ENCODE measurements around the gene LUM.

The LUM gene

GRCh38 chr12:91104812-91105466 lies 6.4 kb downstream of the LUM start:
- Histone ChIP-seq H3K27me3 (ENCODE audit: insufficient read depth, low read length, poor library complexity) (no peaks in the 10 kb centered on the region), H2BK5ac (ENCODE audit: low read length) (no peak overlapping the region), H3K79me2 (ENCODE audit: control insufficient read depth, insufficient read depth, low read length) (no peaks in the 10 kb centered on the region), H4K8ac (ENCODE audit: low read depth, low read length) (no peak overlapping the region), H3K18ac (ENCODE audit: low read length) (no peak overlapping the region), H3K36me3 (ENCODE audit: control insufficient read depth, insufficient read depth, low read length) (no peaks in the 10 kb centered on the region), H3K4me3 (ENCODE audit: low read length) (no peak overlapping the region), H3K23ac (ENCODE audit: low read length) (no peak overlapping the region), H2BK15ac (replicated peaks; ENCODE audit: low read depth) (no peak overlapping the region), H4K5ac (ENCODE audit: low read length) (no peak overlapping the region), H3K4me1 (ENCODE audit: control insufficient read depth, low read depth, low read length) (no peaks in the 10 kb centered on the region), H2BK120ac (ENCODE audit: low read depth, low read length) (no peak overlapping the region), H3K4ac (ENCODE audit: low read depth, low read length) (no peak overlapping the region), H3K79me1 (ENCODE audit: low read length) (no peaks in the 10 kb centered on the region), H2AK5ac (ENCODE audit: low read length) (no peak overlapping the region), H3K4me2 (ENCODE audit: low read length) (no peak overlapping the region), H3K56ac (ENCODE audit: low read length) (no peak overlapping the region), H3K27ac (ENCODE audit: low read depth, low read length) (no peak overlapping the region), H3K9ac (ENCODE audit: low read length) (no peak overlapping the region)
- no peak for DNase-seq
- WGBS (ENCODE audit: extremely low coverage, insufficient coverage, low lambda C conversion rate) = no CpG with 5 or more reads among the region's 1 CpG

GRCh38 chr12:91103624-91104023 lies 7.7 kb downstream of the LUM start:
- Histone ChIP-seq H2BK120ac (ENCODE audit: low read depth, low read length) (no peak overlapping the region), H3K4me2 (ENCODE audit: low read length) (no peak overlapping the region), H3K79me1 (ENCODE audit: low read length) (no peaks in the 10 kb centered on the region), H4K5ac (ENCODE audit: low read length) (no peak overlapping the region), H3K18ac (ENCODE audit: low read length) (no peak overlapping the region), H3K23ac (ENCODE audit: low read length) (no peak overlapping the region), H3K4me3 (ENCODE audit: low read length) (no peak overlapping the region), H3K56ac (ENCODE audit: low read length) (no peak overlapping the region), H3K4me1 (ENCODE audit: control insufficient read depth, low read depth, low read length) (no peaks in the 10 kb centered on the region), H3K27ac (ENCODE audit: low read depth, low read length) (no peak overlapping the region), H3K9ac (ENCODE audit: low read length) (no peak overlapping the region), H3K4ac (ENCODE audit: low read depth, low read length) (no peak overlapping the region), H3K79me2 (ENCODE audit: control insufficient read depth, insufficient read depth, low read length) (no peaks in the 10 kb centered on the region), H3K27me3 (ENCODE audit: insufficient read depth, low read length, poor library complexity) (no peaks in the 10 kb centered on the region), H2BK15ac (replicated peaks; ENCODE audit: low read depth) (no peak overlapping the region), H3K36me3 (ENCODE audit: control insufficient read depth, insufficient read depth, low read length) (no peaks in the 10 kb centered on the region), H2BK5ac (ENCODE audit: low read length) (no peak overlapping the region), H2AK5ac (ENCODE audit: low read length) (no peak overlapping the region), H4K8ac (ENCODE audit: low read depth, low read length) (no peak overlapping the region)
- no CpG with 5 or more reads among the region's 1 CpG for WGBS (ENCODE audit: extremely low coverage, insufficient coverage, low lambda C conversion rate)
- no peak for DNase-seq

- no peak overlapping the region for H3K4me3 ChIP-seq (ENCODE audit: low read length)
- DNase-seq = no peak
- no peaks in the 10 kb centered on the region for H3K36me3 ChIP-seq (ENCODE audit: control insufficient read depth, insufficient read depth, low read length)
- H2BK120ac ChIP-seq (ENCODE audit: low read depth, low read length) = no peak overlapping the region
- no peaks in the 10 kb centered on the region for H3K79me1 ChIP-seq (ENCODE audit: low read length)
- H3K27me3 ChIP-seq (ENCODE audit: insufficient read depth, low read length, poor library complexity) = no peaks in the 10 kb centered on the region
- no peak overlapping the region for H3K4me2 ChIP-seq (ENCODE audit: low read length)
- H4K5ac ChIP-seq (ENCODE audit: low read length) = no peak overlapping the region
- no peak overlapping the region for H3K56ac ChIP-seq (ENCODE audit: low read length)
- H3K18ac ChIP-seq (ENCODE audit: low read length) = no peak overlapping the region
- H4K8ac ChIP-seq (ENCODE audit: low read depth, low read length) = no peak overlapping the region
- no peak overlapping the region for H2BK5ac ChIP-seq (ENCODE audit: low read length)
- no peaks in the 10 kb centered on the region for H3K4me1 ChIP-seq (ENCODE audit: control insufficient read depth, low read depth, low read length)
- no peaks in the 10 kb centered on the region for H3K79me2 ChIP-seq (ENCODE audit: control insufficient read depth, insufficient read depth, low read length)
- H3K27ac ChIP-seq (ENCODE audit: low read depth, low read length) = no peak overlapping the region
- no peak overlapping the region for H3K23ac ChIP-seq (ENCODE audit: low read length)
- no peak overlapping the region for H2BK15ac ChIP-seq (replicated peaks; ENCODE audit: low read depth)
- H2AK5ac ChIP-seq (ENCODE audit: low read length) = no peak overlapping the region
- no peak overlapping the region for H3K9ac ChIP-seq (ENCODE audit: low read length)
- no peak overlapping the region for H3K4ac ChIP-seq (ENCODE audit: low read depth, low read length)
Observed at GRCh38 chr12:91103101-91103500, 8.2 kb downstream of the LUM start.

- Histone ChIP-seq H3K4me2 (ENCODE audit: low read length) (no peak overlapping the region), H4K5ac (ENCODE audit: low read length) (no peak overlapping the region), H3K4me3 (ENCODE audit: low read length) (no peak overlapping the region), H3K56ac (ENCODE audit: low read length) (no peak overlapping the region), H3K79me2 (ENCODE audit: control insufficient read depth, insufficient read depth, low read length) (no peaks in the 10 kb centered on the region), H3K4me1 (ENCODE audit: control insufficient read depth, low read depth, low read length) (no peaks in the 10 kb centered on the region), H3K9ac (ENCODE audit: low read length) (no peak overlapping the region), H2BK120ac (ENCODE audit: low read depth, low read length) (no peak overlapping the region), H4K8ac (ENCODE audit: low read depth, low read length) (no peak overlapping the region), H2AK5ac (ENCODE audit: low read length) (no peak overlapping the region), H3K79me1 (ENCODE audit: low read length) (no peaks in the 10 kb centered on the region), H2BK15ac (replicated peaks; ENCODE audit: low read depth) (no peak overlapping the region), H3K27me3 (ENCODE audit: insufficient read depth, low read length, poor library complexity) (no peaks in the 10 kb centered on the region), H3K23ac (ENCODE audit: low read length) (no peak overlapping the region), H3K18ac (ENCODE audit: low read length) (no peak overlapping the region), H3K27ac (ENCODE audit: low read depth, low read length) (no peak overlapping the region), H3K4ac (ENCODE audit: low read depth, low read length) (no peak overlapping the region), H3K36me3 (ENCODE audit: control insufficient read depth, insufficient read depth, low read length) (no peaks in the 10 kb centered on the region), H2BK5ac (ENCODE audit: low read length) (no peak overlapping the region)
- DNase-seq = no peak
- WGBS (ENCODE audit: extremely low coverage, insufficient coverage, low lambda C conversion rate) = no CpG with 5 or more reads among the region's 2 CpGs
Observed at GRCh38 chr12:91100906-91101305, 10.4 kb downstream of the LUM start.

- no peak overlapping the region for H3K9ac ChIP-seq (ENCODE audit: low read length)
- no peak overlapping the region for H3K4me2 ChIP-seq (ENCODE audit: low read length)
- no peak overlapping the region for H2BK120ac ChIP-seq (ENCODE audit: low read depth, low read length)
- no peak overlapping the region for H3K18ac ChIP-seq (ENCODE audit: low read length)
- H3K23ac ChIP-seq (ENCODE audit: low read length) = no peak overlapping the region
- H4K5ac ChIP-seq (ENCODE audit: low read length) = no peak overlapping the region
- no peak for DNase-seq
- H3K4ac ChIP-seq (ENCODE audit: low read depth, low read length) = no peak overlapping the region
- H3K36me3 ChIP-seq (ENCODE audit: control insufficient read depth, insufficient read depth, low read length) = no peaks in the 10 kb centered on the region
- no peak overlapping the region for H2BK5ac ChIP-seq (ENCODE audit: low read length)
- no peak overlapping the region for H4K8ac ChIP-seq (ENCODE audit: low read depth, low read length)
- H3K4me3 ChIP-seq (ENCODE audit: low read length) = no peak overlapping the region
- no peak overlapping the region for H2BK15ac ChIP-seq (replicated peaks; ENCODE audit: low read depth)
- H3K79me2 ChIP-seq (ENCODE audit: control insufficient read depth, insufficient read depth, low read length) = no peaks in the 10 kb centered on the region
- H3K27me3 ChIP-seq (ENCODE audit: insufficient read depth, low read length, poor library complexity) = no peaks in the 10 kb centered on the region
- no peak overlapping the region for H3K27ac ChIP-seq (ENCODE audit: low read depth, low read length)
- H3K56ac ChIP-seq (ENCODE audit: low read length) = no peak overlapping the region
- no peak overlapping the region for H2AK5ac ChIP-seq (ENCODE audit: low read length)
- H3K4me1 ChIP-seq (ENCODE audit: control insufficient read depth, low read depth, low read length) = no peaks in the 10 kb centered on the region
- no peaks in the 10 kb centered on the region for H3K79me1 ChIP-seq (ENCODE audit: low read length)
- no CpG with 5 or more reads among the region's 2 CpGs for whole genome bisulfite sequencing (ENCODE audit: extremely low coverage, insufficient coverage, low lambda C conversion rate)
Observed at GRCh38 chr12:91099836-91100235, 11.5 kb downstream of the LUM start.

- H3K4me3 ChIP-seq (ENCODE audit: low read length) = no peak overlapping the region
- H3K4ac ChIP-seq (ENCODE audit: low read depth, low read length) = no peak overlapping the region
- H4K5ac ChIP-seq (ENCODE audit: low read length) = no peak overlapping the region
- H3K36me3 ChIP-seq (ENCODE audit: control insufficient read depth, insufficient read depth, low read length) = no peaks in the 10 kb centered on the region
- H2BK5ac ChIP-seq (ENCODE audit: low read length) = no peak overlapping the region
- DNase-seq = no peak
- no peak overlapping the region for H3K56ac ChIP-seq (ENCODE audit: low read length)
- H3K27ac ChIP-seq (ENCODE audit: low read depth, low read length) = no peak overlapping the region
- H2BK15ac ChIP-seq (replicated peaks; ENCODE audit: low read depth) = no peak overlapping the region
- H3K4me1 ChIP-seq (ENCODE audit: control insufficient read depth, low read depth, low read length) = no peaks in the 10 kb centered on the region
- no peak overlapping the region for H3K9ac ChIP-seq (ENCODE audit: low read length)
- no peak overlapping the region for H3K18ac ChIP-seq (ENCODE audit: low read length)
- H2AK5ac ChIP-seq (ENCODE audit: low read length) = no peak overlapping the region
- H3K27me3 ChIP-seq (ENCODE audit: insufficient read depth, low read length, poor library complexity) = no peaks in the 10 kb centered on the region
- H3K23ac ChIP-seq (ENCODE audit: low read length) = no peak overlapping the region
- H4K8ac ChIP-seq (ENCODE audit: low read depth, low read length) = no peak overlapping the region
- no peaks in the 10 kb centered on the region for H3K79me1 ChIP-seq (ENCODE audit: low read length)
- H3K4me2 ChIP-seq (ENCODE audit: low read length) = no peak overlapping the region
- no peak overlapping the region for H2BK120ac ChIP-seq (ENCODE audit: low read depth, low read length)
- WGBS (ENCODE audit: extremely low coverage, insufficient coverage, low lambda C conversion rate) = 100% methylated on average over 1 of the region's 2 CpGs
- no peaks in the 10 kb centered on the region for H3K79me2 ChIP-seq (ENCODE audit: control insufficient read depth, insufficient read depth, low read length)
Observed at GRCh38 chr12:91099341-91099740, 12.0 kb downstream of the LUM start.

Data from mesendoderm (in vitro differentiated cells).